HG03342 (cell line): ENCODE measurements around the gene THAP4.
"Not testable (repeated sequence)": the region's sequence is repeated elsewhere in the genome, so short reads cannot be mapped to it uniquely, and the experiment has no call there.

Experiments
- ATAC-seq: cut with Tn5 transposase; IDR thresholded peaks from one replicate; pipeline ENCODE4 v1.9.1; 2021; ENCODE audit warnings: mild to moderate bottlenecking, moderate library complexity; ENCODE audit not compliant: unreplicated experiment

Gene THAP4

GRCh38 chr2:241567266-241567665 is 69.7 kb downstream of the THAP4 start:
- ATAC-seq, result not testable (repeated sequence)

- no peak for ATAC-seq
Observed at GRCh38 chr2:241566468-241566867, 70.5 kb downstream of the THAP4 start.

GRCh38 chr2:241566021-241566420 is 70.9 kb downstream of the THAP4 start:
- ATAC-seq, result not testable (repeated sequence)

DNA sequence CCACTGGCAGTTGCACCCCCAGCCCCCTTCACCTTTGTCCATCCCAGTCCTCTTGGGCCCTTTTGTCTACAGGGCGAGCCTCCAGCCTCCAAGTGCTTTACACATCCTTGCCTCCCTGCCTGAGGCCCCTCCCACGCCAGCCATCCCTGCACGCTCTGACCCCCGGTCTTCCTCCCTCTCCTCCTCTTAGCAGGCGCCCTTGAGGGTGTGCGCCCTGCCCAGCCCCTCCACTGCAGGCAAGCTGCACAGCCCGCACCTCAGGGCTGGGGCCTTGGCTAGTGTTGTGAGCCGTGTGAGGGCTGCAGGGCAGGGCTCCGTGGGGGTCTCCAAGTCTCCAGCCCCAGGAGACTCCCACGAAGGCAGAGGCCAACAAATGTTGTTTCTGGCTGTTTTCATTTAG is 71.5 kb downstream of the THAP4 start:
- no peak for ATAC-seq

GRCh38 chr2:241564596-241565410 is 72.2 kb downstream of the THAP4 start:
- ATAC-seq, result no peak

- no peak for ATAC-seq
Observed at GRCh38 chr2:241563981-241564595, 72.9 kb downstream of the THAP4 start.

DNA sequence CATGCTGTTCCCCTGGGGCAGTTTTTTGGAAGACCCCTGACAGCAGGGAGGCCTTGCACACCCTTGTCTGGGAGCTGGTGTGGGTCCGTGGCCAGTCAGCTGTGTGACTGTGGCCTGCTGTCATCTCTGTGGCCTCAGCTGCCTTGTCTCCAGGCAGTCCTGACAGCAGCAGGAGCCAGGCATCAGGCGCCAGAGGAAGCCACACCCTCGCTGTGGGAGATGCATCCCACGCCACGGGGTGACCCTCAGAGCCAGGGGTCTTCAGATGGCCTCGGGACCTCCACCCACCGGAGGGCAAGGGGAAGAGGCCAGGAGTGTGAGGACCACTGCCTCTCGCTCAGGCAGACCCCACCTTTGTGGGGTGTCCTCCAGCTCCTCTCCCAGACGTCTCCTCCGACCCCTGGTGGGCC is 73.4 kb downstream of the THAP4 start:
- no peak for ATAC-seq

DNA sequence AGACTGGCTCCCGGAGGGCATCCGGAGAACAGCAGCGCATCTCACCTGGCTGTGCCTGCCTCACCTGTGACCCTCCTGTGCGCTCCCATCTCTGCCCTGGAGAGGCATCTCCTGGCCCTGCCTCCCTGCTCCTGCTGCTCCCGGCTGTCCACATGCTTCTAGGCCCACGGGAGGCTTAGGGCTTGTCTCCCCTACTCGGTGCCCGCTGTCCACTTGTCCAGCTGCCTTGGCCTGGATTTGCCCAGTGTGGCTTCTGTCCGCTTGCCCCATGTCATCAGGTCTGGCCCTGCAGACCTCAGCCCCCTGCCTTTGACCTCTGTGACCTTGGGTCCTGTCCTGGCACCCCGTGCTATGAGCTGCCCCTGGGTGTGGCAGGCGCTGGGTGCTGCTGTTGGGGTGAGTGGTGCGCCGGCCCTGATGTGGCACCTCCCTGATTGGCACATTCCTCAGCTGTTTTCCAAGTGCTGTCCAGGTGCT is 73.9 kb downstream of the THAP4 start:
- no peak for ATAC-seq

DNA sequence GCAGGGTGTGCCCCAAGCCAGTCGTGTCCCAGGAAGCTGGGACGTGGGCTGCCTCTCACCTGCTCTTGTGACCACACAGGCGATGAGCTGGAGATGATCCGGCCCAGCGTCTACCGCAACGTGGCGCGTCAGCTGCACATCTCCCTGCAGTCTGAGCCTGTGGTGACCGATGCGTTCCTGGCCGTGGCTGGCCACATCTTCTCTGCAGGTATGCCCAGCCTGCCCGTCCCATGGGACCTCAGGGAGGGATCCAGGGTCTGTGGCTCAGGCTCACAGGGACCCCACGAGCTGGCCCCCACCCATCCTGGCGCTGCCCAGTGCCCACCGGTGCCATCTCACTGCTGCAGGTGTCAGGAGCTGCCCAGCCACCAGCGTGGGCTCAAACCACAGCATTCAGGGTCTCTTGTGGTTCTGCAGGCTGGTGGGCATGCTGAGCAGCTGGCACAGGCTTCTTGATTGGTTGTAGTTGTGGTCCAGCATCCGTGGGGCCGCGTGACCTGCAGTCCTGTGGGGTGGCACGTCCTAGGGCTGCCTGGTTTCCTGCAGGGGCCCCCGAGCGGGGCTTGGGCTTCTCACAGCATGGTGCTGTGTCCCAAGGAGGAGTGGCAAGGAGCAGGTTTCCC is 74.6 kb downstream of the THAP4 start:
- ATAC-seq, result no peak

GRCh38 chr2:241561832-241562231 is 75.1 kb downstream of the THAP4 start:
- no peak for ATAC-seq

DNA sequence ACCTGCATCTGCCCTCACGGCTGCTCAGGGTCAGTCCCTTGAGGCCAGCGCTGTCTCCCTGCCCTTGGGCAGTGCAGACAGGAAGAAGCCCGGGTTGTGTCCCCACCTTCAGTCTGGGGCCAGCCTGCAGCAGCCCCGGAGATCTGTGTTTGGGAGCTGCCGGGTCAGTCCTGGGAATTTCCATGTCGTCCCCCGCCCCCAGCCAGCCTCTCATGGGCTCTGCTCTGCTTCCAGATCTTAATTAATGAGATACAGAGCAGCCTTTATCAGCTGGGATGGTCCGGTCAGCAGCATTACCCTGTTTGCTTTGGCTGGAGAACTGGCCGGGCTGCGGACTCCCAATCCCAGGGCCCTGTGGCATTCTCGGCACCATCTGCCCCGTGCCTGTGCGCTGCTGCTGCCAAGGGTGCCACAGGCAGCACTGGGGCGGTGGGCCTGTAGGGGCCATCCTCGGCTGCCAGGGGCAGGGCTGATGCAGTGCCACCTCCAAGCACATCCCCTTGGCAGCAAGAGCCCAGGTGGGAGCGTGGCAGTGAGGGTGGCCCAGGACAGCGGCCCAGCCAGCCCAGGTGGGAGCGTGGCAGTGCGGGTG is 76.0 kb downstream of the THAP4 start:
- ATAC-seq, result no peak

DNA sequence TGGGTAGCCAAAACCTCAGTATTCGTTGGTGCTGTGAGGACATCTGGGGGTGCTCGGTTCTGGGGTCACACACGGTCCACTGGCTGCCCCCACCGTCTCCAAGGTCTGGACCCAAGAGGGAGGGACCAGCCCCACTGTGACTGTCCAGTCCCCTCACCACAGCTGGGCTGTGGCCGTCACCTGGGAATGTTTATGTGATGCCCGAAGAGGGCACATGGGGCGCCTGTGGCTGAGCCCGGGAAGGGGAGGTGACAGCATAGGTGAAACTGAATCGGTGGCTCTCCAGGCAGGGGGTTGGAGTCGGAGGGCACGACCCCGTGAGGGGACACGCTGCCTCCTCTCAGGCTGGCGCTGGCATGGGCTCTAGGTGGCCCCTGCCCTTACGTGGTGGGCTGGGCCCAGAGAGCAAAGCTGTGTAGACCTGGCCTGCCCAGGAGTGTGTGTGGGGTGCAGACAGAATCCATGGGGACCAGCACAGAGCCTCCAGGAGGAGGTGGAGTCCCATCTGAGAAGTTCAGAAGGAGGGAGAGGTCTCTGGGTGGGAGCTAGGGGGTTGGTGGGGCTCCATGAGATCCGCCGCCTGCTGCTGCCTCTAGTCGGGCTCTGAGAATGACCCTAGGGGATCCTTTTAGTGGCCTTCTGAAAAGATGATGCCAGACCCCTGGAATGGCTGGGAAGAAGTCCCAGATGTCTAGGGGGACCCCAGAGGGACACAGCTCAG is 76.6 kb downstream of the THAP4 start:
- no peak for ATAC-seq

DNA sequence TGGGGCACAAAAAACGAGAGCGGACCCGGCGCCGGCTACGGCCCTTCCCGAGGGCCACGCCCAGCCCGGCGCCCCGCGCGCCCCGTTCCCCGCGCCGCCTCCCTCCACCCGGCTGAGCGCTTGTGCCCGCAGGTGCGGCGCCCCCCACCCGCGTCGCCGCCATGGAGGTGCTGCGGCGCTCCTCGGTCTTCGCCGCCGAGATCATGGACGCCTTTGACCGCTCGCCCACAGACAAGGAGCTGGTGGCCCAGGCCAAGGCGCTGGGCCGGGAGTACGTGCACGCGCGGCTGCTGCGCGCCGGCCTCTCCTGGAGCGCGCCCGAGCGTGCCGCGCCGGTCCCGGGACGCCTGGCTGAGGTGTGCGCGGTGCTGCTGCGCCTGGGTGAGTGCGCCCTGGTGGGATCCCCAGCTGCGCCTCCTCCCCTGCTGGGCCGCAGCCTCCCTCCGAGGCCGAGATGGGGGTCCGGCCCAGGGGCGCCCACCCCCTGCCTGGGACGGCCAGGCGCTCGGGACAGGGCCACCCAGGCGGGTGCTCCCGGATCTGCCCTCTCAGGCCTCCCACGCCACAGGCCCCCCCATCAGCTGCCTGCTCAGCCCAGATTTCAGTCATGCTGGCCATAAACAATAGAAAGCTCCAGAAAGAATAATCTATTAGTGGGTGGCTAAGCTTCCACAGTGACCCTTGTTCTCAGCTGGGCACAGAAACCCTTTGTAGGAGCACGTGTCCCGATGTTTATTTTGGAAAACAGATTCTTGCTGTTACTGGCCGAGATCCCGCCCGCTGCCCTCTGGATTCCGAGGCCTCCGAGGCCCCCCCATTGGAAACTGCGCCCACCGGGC is 77.4 kb downstream of the THAP4 start:
- no peak for ATAC-seq

- no peak for ATAC-seq
Observed at GRCh38 chr2:241558532-241559322, 78.2 kb downstream of the THAP4 start, which contains the start of gene BOK. Gene BOK (plus strand): TSS chr2:241558745. CDS start chr2:241559484, 739 bp downstream.

- no peak for ATAC-seq
Observed at GRCh38 chr2:241556746-241557145, 80.2 kb downstream of the THAP4 start.

- ATAC-seq, result no peak
Observed at GRCh38 chr2:241555711-241556110, 81.2 kb downstream of the THAP4 start.

GRCh38 chr2:241554610-241555322 is 82.2 kb downstream of the THAP4 start:
- ATAC-seq, result no peak

- no peak for ATAC-seq
Observed at GRCh38 chr2:241553981-241554380, 83.0 kb downstream of the THAP4 start.

- no peak for ATAC-seq
Observed at GRCh38 chr2:241553512-241553830, 83.5 kb downstream of the THAP4 start.
